Nephron progenitor cell (in vitro differentiated cells): ENCODE measurements around the gene TRANK1.

ENCODE experiments used
- DNase-seq: peaks from one replicate; pipeline ENCODE4 v3.0.0; 2021
- H3K27ac Mint-ChIP-seq: 2 replicates; pipeline ENCODE4 v1.8.0; 2021; ENCODE audit warnings: mild to moderate bottlenecking, moderate library complexity, mixed read lengths
- H3K27me3 Mint-ChIP-seq: 2 replicates; pipeline ENCODE4 v1.8.0; 2021; ENCODE audit warnings: mild to moderate bottlenecking, low read depth, mixed read lengths; ENCODE audit not compliant: poor library complexity
- H3K36me3 Mint-ChIP-seq: 2 replicates; pipeline ENCODE4 v1.8.0; 2021; ENCODE audit warnings: low read depth, mixed read lengths
- H3K4me1 Mint-ChIP-seq: 2 replicates; pipeline ENCODE4 v1.8.0; 2021; ENCODE audit warnings: mixed read lengths
- H3K4me3 Mint-ChIP-seq: 2 replicates; pipeline ENCODE4 v1.8.0; 2021; ENCODE audit warnings: mild to moderate bottlenecking, moderate library complexity, mixed read lengths
- H3K9me3 Mint-ChIP-seq: 2 replicates; pipeline ENCODE4 v1.8.0; 2021; ENCODE audit warnings: mild to moderate bottlenecking, moderate library complexity, mixed read lengths
- TF ChIP-seq, protein P1 (sequence below): fragments of 200-600 bp; sonication (generic); IDR thresholded peaks from 2 replicates; pipeline ENCODE4 v1.5.0; 2021; ENCODE audit warnings: antibody characterized with exemption

Gene TRANK1

DNA sequence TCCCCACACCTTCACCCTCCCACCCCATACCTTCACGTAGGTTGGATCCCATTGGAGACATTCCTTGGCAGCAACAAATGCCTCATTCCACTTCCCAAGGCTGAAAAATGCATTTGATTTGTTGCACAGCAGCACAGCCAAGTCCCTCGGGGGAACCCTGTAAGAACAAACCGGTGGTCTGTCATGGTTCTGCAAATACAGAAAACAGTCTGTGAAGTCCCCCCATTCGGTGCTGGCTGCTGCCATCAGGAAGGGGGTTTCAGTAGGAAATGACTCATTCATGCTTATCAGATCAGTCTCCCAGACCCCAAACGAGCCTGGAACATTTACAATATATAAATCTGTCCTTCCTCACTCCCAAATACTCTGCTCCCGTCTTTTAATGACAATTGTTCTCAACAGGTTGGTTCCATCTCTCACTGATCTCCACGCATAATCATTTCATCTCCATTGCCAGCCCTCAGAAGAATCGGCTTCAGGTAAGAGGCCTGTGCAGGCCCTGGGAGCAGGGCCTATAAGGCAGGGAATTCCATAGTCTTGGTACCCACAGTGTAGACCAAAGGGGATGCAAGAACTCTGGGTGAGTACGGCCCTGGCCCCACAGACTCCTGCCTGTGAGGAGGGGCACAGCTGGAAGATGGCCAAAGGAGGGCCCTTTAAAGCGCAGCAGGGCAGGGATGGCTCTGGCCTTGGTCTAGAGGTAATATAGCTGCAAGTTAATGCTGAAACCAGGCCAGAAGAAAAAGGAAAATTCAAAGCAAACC is 41.6 kb downstream of the TRANK1 start:
- Mint-ChIP-seq H3K9me3 (no peaks in the 10 kb centered on the region), H3K36me3 (peaks cover 47% of the 10 kb centered on the region)
- no peak for DNase-seq

DNA sequence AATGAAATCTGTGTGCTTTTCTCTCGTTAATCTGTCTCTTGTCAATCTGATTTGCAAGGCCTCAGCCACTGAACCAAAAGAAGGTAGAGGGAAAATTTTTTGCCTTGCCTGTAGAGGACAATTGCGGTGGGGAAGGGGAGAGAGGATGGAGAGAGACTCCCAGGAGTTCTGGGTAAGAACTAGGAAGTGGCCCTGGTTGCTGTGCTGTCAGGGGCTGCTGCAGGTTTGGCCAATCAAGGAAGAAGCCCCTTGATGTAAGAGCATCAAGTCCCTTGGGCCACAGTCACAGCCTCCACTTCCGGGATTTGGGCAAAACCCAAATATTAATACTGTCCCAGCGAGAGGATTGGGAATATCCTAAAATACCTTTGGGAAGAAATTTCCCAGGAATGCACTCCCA is 43.3 kb downstream of the TRANK1 start:
- Mint-ChIP-seq H3K4me1 (peaks cover 16% of the 10 kb centered on the region), H3K4me3 (no peak overlapping the region), H3K9me3 (no peaks in the 10 kb centered on the region), H3K27me3 (no peaks in the 10 kb centered on the region), H3K36me3 (peaks cover 56% of the 10 kb centered on the region), H3K27ac (peak overlapping the region; percentile 48)
- TF ChIP-seq, protein P1, sequence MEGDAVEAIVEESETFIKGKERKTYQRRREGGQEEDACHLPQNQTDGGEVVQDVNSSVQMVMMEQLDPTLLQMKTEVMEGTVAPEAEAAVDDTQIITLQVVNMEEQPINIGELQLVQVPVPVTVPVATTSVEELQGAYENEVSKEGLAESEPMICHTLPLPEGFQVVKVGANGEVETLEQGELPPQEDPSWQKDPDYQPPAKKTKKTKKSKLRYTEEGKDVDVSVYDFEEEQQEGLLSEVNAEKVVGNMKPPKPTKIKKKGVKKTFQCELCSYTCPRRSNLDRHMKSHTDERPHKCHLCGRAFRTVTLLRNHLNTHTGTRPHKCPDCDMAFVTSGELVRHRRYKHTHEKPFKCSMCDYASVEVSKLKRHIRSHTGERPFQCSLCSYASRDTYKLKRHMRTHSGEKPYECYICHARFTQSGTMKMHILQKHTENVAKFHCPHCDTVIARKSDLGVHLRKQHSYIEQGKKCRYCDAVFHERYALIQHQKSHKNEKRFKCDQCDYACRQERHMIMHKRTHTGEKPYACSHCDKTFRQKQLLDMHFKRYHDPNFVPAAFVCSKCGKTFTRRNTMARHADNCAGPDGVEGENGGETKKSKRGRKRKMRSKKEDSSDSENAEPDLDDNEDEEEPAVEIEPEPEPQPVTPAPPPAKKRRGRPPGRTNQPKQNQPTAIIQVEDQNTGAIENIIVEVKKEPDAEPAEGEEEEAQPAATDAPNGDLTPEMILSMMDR = no peak
- no peak for DNase-seq

More for the DNA sequence above, 41.6 kb downstream of the TRANK1 start:
- TF ChIP-seq, protein P1 = no peak
- peaks cover 22% of the 10 kb centered on the region for H3K4me1 Mint-ChIP-seq
- no peak overlapping the region for H3K4me3 Mint-ChIP-seq
- H3K27ac Mint-ChIP-seq = no peak overlapping the region
- no peaks in the 10 kb centered on the region for H3K27me3 Mint-ChIP-seq

- peaks cover 56% of the 10 kb centered on the region for H3K36me3 Mint-ChIP-seq
- TF ChIP-seq, protein P1 = no peak
- H3K27ac Mint-ChIP-seq = peak overlapping the region; percentile 48
- DNase-seq = no peak
- no peaks in the 10 kb centered on the region for H3K27me3 Mint-ChIP-seq
- H3K4me3 Mint-ChIP-seq = no peak overlapping the region
- H3K4me1 Mint-ChIP-seq = peaks cover 16% of the 10 kb centered on the region
- H3K9me3 Mint-ChIP-seq = no peaks in the 10 kb centered on the region
These were observed 44.1 kb downstream of the TRANK1 start for GRCh38 chr3:36900474-36901443.

DNA sequence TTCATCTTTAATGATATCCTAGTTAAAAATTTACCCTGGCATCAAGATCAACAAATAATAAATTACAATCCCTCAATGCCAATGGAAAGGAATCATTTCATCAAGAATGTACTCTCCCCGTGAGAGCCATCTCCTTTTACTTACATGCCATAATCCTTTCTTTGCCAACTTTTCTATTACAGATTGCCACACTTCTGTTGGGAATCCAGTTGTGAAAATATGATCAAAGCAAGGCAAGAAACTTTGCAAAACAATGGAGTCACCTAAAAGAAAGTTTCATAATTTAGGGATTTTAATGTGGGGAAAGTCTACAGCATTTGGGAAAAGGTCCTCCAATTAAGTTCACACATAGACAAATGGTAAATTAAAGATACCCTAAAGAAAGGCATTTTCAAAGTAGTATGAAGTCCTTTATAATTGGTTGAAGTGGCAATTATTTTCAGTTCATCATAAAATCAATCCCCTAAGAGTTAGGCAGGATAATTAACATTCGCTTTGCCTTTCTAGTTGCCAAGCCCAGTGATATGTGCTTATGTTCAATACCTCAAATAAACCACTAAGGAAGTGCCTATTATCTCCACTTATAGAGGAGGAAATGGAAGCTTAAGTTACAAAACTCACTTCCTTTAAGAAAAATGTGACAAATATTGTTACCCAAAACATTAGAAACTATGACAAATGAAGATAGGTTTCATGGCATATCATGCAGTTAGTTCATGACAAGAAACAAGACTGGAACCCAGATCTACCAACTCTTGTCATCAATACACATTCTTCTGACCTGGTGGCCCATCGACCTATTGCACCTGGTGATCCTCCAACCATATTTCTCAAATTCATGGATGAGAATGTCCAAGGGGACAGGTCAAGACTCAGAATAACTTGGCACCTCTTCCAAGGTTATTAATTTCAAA is 49.1 kb downstream of the TRANK1 start:
- Mint-ChIP-seq H3K36me3 (peaks cover 58% of the 10 kb centered on the region), H3K9me3 (no peaks in the 10 kb centered on the region)

GRCh38 chr3:36894914-36895313 is 49.9 kb downstream of the TRANK1 start:
- H3K36me3 Mint-ChIP-seq = peaks cover 57% of the 10 kb centered on the region

More for the DNA sequence above, 49.1 kb downstream of the TRANK1 start:
- TF ChIP-seq, protein P1 = no peak
- no peak overlapping the region for H3K27ac Mint-ChIP-seq
- H3K4me1 Mint-ChIP-seq = peaks cover 12% of the 10 kb centered on the region
- DNase-seq = no peak
- no peak overlapping the region for H3K4me3 Mint-ChIP-seq
- H3K27me3 Mint-ChIP-seq = peaks cover 4% of the 10 kb centered on the region

More at GRCh38 chr3:36894914-36895313, 49.9 kb downstream of the TRANK1 start:
- H3K27me3 Mint-ChIP-seq = peaks cover 4% of the 10 kb centered on the region
- TF ChIP-seq, protein P1 = no peak
- DNase-seq = no peak
- H3K27ac Mint-ChIP-seq = no peak overlapping the region
- H3K4me1 Mint-ChIP-seq = peaks cover 12% of the 10 kb centered on the region
- no peak overlapping the region for H3K4me3 Mint-ChIP-seq
- H3K9me3 Mint-ChIP-seq = no peaks in the 10 kb centered on the region
